ENCODE measurements around the gene MMP14. TPM values are rescaled to one million over a fixed set of nuclear protein-coding genes. Genes with fewer than 3 reads are reported as not detected.
A peak's percentile ranks its signal among the peaks of the same experiment; 100 is the strongest.
"Not testable (repeated sequence)": the region's sequence is repeated elsewhere in the genome, so short reads cannot be mapped to it uniquely, and the experiment has no call there.

MMP14 gene
- total RNA-seq, 1 experiment from 2014 or later, result 530 TPM

GRCh38 chr14:22841311-22841710, 4.9 kb downstream of the MMP14 start:
- no peak for DNase-seq (ENCODE audit: low read depth)

- DNase-seq (ENCODE audit: low read depth), result no peak
These were observed 5.4 kb downstream of the MMP14 start for GRCh38 chr14:22841769-22842168.

DNA sequence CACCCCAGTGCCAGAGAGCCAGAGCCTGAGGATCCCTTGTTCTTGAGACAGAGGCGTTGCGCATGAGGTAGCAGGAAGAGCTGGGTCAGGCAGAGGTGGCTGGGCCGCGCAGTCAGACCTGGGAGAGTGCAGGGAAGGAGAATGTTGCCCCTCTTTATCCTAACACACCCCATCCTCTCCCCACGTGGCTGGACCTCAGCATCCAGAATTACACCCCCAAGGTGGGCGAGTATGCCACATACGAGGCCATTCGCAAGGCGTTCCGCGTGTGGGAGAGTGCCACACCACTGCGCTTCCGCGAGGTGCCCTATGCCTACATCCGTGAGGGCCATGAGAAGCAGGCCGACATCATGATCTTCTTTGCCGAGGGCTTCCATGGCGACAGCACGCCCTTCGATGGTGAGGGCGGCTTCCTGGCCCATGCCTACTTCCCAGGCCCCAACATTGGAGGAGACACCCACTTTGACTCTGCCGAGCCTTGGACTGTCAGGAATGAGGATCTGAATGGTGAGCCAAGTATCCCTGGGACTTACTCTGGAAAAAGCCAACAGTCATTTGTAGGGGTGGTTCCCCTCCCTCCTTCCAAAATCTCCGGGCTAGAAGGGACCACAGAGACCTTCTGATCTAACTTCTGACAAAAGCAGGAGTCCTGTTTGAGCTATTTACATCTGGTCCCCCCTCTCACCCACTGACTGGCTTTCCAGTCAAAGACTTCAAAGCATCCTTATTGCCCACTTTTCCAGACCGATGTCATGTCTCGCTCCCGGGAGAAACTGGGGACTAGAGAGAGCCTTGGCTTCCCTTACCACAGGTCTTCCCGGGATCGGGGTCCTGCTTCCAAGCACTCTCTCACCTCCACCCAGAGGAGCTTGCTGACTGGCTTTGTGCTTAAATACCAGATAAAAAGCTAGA, 6.1 kb downstream of the MMP14 start:
- DNase-seq (ENCODE audit: low read depth), result no peak

- DNase-seq (ENCODE audit: low read depth), result no peak
These were observed 6.9 kb downstream of the MMP14 start for GRCh38 chr14:22843123-22843925.

DNA sequence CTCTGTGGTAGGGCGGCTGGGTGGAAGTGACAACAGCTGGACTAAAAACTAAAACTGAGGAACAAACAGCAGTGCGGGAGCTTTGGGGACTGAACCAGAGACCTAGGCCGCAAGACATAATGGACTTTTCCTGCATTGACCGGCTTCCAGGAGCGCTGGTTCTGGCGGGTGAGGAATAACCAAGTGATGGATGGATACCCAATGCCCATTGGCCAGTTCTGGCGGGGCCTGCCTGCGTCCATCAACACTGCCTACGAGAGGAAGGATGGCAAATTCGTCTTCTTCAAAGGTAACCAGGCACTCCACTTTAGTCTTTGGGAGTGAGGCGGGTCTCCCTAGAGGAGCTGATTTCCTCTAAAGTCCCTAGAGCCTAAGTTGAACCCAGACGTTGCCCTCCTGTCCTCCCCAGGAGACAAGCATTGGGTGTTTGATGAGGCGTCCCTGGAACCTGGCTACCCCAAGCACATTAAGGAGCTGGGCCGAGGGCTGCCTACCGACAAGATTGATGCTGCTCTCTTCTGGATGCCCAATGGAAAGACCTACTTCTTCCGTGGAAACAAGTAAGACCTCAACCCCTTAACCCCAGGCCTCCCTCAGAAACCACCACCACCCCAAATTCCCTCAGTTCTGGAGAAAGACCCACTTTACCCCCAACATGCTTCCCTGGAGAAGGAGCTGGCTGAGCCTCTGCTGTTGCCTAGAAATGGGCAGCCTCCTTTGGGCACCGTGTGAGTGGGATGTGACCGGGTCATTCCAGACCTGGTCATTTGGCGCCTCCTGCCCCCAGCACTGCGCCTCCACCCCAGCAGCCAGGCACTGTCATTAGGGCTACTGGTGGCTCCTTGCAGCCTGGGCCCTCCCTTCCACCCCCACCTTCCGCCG, 8.1 kb downstream of the MMP14 start:
- DNase-seq (ENCODE audit: low read depth), result no peak

GRCh38 chr14:22845103-22845394, 8.7 kb downstream of the MMP14 start:
- DNase-seq (ENCODE audit: low read depth), result no peak

GRCh38 chr14:22845821-22846625, 9.6 kb downstream of the MMP14 start:
- DNase-seq (ENCODE audit: low read depth), result no peak

GRCh38 chr14:22846811-22847307, 10.5 kb downstream of the MMP14 start:
- DNase-seq (ENCODE audit: low read depth), result no peak

DNA sequence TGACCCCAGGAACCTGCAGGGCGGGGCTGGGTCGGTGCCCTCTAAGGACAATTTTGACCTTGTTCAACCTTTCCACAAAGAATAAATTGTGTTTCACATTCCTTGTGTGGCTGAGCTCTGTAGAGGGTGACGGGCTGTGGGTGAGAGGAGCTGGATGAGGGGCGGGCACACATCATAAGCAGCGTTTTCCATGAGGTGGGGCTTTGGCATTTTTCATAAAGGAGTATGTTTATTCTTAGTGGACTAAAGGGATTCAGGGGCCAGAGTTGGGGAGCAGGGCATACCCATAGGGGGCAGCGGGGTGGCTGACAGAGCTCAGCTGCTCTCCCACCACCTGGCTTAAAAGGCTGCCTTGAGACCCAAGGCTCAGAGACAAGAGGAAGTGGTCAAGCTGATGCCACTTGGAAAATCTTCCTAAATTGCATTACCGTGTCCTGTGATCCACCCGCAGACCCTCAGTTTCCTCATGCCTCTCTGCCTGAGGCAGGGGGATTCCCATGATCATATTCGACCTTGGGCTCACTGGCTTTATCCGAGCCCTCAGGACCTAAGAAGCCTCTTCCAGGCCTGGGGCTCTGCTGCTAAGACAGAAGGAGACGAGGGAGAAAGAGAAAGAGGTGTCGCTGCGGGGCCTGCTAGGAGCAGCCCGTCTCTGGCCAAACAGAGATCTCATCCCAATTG, 11.4 kb downstream of the MMP14 start:
- DNase-seq (ENCODE audit: low read depth), result peak; percentile 69

GRCh38 chr14:22848351-22849164, 12.2 kb downstream of the MMP14 start:
- peak; percentile 93 for DNase-seq (ENCODE audit: low read depth)

DNA sequence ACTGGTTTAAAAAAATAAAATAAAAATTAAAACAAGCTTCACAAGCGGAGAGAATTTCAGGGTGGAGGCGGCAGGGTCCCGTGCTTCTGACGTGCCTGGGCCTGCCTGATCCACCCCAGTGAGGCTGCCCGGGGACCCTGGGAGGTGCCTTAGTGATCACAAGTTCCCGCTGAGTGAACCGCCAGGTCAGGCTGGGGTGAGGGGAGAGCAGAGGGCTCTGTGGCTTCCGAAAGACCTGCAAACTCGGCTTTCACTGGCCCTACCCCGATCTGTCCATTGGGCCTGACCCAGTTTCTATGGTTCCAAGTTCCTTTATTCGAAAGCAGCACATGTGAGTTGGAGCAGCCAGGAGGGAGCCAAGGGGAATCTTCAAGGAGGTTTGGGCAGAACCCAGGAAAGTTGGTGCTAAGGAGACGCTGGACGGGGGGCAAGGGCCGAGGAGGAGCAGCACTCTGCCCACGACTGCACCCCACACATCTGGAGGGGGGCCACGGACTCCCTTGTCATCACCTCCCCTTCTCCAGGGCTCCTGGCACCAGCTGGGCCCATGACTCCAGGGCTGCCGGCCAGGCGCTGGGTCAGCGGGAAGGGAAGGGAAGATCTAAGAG, 12.9 kb downstream of the MMP14 start:
- no peak for DNase-seq (ENCODE audit: low read depth)

GRCh38 chr14:22850944-22851764, 14.8 kb downstream of the MMP14 start:
- peak; percentile 100 for DNase-seq (ENCODE audit: low read depth)

DNA sequence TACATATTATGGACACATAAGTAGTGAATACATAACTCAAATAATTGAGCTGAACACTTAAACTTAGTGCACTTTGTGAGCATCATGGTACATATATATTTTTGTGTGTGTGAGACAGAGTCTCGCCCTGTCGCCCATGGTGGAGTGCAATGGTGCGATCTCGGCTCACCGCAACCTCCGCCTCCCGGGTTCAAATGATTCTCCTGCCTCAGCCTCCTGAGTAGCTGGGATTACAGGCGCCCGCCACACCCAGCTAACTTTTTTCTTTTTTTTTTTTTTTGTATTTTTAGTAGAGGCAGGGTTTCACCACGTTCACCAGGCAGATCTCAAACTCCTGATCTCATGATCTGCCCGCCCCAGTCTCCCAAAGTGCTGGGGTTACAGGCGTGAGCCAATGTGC, 15.8 kb downstream of the MMP14 start:
- DNase-seq (ENCODE audit: low read depth), result not testable (repeated sequence)

DNA sequence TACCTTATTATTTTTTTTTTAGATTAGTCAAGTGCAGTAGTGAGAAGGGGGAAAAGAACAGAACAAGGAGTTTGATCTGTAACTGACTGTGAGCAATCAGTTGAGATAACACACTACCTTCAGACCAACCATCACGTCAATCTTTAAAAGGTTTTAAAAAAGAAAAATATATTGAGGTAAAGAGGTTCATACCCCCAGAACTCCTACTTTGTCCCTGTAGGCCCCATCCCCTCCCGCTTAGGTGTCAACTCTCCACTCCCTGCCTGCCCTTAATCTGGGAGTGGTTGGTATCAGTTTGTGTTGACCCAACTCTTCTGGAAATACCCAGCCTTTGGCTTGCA, 16.2 kb downstream of the MMP14 start:
- no peak for DNase-seq (ENCODE audit: low read depth)

DNA sequence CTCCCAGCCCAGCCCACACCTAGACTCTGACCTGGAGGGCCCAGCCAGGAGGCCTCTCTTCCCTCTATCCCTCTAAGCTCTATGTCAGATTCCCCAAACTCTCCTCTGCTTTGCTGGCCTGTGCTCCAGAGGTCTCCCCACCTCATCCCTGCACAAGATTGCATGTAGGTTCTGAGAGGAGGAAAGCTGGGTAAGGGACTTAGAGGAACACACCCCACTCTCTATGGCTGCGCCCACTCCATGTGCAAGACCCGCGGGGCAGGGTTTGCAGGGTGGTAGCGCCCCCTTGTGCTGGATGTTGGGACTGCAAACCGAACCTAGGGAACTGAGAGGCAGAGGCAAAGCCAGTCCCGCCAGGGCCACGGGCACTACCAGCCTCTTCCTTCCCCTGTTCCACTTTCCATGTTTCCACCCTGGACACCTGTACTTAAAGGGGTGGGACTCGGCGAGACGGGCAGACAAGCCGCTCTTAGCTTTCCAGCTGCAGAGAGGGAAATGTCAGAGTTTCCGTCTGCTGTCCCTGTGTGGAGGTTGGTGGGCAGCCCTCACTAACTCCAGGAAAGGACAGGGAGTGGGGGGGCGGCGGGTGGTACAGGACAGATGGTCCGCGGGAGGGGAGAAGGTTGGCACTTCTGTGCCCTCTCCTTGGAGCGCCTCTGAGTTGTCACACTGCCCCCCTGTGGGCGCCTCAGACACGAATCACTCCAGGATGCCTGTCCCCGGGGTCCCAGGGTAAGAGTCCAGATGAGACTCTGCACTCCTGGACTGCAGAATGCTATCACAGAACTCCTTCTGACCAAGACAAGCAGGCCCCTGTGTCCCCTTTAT, 16.8 kb downstream of the MMP14 start:
- peak; percentile 92 for DNase-seq (ENCODE audit: low read depth)

- DNase-seq (ENCODE audit: low read depth), result not testable (repeated sequence)
These were observed 17.9 kb downstream of the MMP14 start for GRCh38 chr14:22854296-22854695.

All from HT1080 (cell line).